Measurements from ENCODE around the gene AMH.
"Not testable (repeated sequence)": the region's sequence is repeated elsewhere in the genome, so short reads cannot be mapped to it uniquely, and the experiment has no call there.

Gene AMH

DNA sequence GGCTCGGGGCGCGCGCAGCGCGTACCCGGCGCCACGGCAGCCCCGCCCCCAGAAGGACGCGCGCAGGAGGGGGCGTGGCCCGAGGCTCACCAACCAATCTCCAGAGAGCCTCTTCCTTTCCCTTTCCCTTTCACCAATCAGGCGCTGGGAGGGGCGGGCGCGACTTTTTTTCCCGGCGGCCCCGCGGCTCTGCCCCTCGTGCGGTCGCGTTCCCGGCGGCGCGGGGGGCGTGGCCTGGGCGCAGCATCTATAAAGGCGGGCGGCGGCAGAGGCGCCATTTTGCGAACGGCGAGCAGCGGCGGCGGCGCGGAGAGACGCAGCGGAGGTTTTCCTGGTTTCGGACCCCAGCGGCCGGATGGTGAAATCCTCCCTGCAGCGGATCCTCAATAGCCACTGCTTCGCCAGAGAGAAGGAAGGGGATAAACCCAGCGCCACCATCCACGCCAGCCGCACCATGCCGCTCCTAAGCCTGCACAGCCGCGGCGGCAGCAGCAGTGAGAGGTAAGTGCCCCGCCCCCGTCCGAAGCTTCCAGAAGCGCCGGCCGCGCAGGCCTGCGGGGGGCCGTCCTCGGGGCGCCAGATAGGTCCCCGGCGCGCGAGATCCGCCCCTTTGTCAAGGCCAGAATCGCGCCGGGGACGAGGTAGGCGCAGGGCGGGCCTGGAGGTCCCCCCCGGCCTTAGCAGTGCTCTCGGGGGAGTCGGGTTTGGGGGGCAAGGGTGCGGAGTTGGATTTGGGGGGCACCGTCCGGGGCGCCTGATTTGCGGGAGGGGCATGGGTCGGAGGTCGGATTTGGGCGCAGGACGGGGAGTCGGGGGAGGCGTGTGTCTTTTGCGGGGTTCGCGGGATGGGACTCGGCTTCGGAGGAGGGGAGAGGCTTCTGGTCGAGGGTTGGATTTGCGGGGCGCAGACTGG lies 20.4 kb downstream of the AMH start:
- peak; percentile 97 to 98 for DNase-seq (ENCODE audit: low read depth in 2 of 2)

DNA sequence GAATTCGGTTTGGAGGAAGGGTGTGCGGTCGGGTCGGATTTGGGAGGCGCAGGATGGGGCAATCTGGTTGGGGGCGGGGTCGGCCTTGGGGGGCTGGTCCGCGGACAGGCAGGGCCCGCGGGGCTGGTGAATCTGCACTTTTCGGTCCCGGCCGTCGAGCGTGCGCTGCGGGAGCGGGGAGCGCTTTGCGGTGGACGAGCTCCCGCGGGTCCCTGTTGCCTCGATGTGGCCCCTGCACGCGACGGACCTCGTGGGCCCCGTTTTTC lies 21.0 kb downstream of the AMH start:
- no peak for DNase-seq (ENCODE audit: low read depth in 2 of 2)

DNA sequence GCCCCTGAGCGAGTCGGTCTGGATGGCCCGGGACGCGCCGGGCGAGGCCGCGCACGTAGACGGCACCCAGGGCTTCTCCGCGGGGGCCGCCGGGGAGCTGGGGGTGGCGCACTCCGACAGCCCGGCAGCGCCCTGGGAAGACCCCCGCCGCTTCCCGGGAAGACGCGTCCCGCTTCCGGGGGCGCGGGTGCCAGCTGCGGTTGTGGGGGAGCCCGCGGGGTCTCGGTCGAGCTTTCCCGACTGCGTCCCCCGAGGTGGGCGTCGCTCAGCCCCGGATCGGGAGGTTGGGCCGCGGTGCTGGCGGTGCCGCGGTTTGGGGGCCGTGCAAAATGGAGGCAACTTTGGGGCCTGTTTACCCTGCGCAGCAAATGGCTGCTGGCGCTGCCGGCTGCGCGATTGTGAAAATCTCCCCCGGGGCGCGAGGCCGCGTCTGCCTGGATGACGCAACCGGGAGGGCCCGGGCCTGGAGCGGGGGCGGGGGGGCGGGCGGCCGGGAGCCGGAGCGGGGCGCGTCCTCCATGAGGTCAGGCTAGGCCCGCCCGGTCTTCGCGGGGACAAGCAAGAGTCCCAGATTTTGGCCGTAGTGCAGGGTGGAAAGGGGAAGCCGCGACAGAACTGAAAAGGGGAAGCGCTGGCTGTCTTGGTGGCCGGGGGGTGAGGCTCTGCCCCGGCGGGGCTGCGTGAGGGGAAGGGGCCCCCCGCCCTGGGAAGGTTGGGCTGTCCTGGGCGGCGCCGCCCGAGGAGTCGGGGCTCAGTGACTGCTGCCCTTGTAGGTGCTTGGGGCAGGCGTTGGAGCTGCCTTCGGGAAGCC lies 21.5 kb downstream of the AMH start:
- DNase-seq (ENCODE audit: low read depth in 2 of 2): peak in 1 of 2 donors; percentile 62

- DNase-seq (ENCODE audit: low read depth in 2 of 2): no peak
Measured at GRCh38 chr19:2271234-2272103, 22.3 kb downstream of the AMH start.

DNA sequence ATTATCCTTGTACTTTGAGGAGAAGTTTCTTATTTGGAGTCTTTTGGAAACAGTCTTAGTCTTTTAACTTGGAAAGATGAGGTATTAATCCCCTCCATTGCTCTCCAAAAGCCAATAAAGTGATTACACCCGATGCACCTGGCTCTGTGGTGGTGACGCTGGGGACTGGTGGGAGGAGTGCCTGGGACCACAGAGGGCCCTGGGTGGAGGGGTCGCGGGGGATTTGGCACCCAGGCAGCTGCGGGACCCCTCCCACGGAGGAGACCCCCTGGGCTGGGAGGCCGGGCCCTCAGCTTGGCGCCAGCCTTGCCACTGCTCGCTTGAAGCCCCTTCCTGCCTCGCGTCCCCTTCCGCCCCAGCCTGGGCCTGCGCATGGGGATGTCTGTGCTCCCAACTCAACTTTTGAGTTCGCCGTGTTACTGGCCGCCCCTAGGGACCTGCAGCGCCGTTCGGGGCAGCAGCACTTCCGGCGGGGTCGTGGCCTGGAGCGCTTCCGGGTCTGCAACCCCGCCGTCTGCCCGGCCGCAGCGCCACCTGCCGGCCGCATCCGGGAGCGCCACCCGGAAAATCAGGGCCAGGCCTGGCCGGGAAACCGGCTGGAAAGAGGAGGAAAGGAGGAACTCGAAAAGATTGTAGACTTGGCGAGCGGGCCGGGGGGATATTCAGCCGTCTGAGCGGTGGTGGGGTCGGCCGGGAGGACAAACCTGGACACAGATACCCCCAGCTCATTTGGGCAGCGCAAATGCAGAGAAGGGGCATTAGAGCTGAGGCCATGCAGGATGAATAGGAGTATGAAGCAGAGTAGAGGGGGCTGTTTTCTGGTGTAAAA lies 24.4 kb downstream of the AMH start:
- DNase-seq (ENCODE audit: low read depth in 2 of 2): peak in 1 of 2 donors; percentile 57

GRCh38 chr19:2274185-2274711 lies 25.1 kb downstream of the AMH start:
- DNase-seq (ENCODE audit: low read depth in 2 of 2): no peak

GRCh38 chr19:2274931-2275535 lies 25.9 kb downstream of the AMH start:
- DNase-seq (ENCODE audit: low read depth in 2 of 2): no peak

DNA sequence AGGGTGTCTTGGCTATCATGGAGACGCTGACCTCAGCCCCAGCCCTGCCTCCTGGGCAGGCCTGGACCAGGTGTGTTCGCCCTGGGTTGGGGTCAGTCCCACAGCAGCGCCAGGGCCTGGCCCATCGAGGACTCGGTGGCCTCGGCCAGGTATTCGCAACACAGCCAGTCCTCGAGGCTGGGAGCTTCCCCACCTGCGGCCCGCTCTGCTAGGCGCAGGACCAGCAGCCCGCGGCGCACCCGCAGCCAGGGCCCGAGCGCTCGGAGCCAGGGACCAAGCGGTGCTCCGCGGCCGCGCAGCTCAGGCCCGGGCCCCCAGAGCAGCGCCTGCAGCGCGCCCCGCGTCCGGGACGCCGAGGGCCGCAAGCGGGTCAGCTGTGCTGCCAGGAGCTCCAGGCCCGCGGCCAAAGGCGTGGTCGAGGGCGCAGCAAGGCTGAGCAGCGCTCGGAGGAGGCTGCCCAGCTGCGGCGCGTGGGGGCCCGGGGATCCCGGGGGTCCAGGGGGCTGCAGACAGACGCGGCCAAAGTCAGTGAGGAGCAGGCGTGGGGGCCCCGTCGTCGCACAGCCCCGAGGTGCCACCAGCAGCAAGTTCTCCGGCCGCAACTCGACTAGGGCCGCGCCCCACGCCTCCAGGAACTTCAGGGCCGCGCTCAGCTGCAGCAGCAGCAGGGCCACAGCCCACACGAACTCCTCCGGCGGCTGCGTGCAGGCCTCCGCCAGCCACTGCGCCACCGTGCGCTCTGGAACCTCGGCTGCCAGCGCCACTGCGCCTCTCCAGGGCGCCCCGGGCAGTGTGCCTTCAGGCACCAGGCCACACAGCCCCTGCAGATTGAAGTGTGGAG lies 26.7 kb downstream of the AMH start:
- no peak for DNase-seq (ENCODE audit: low read depth in 2 of 2)

- no peak for DNase-seq (ENCODE audit: low read depth in 2 of 2)
Measured at GRCh38 chr19:2276429-2276986, 27.4 kb downstream of the AMH start.

GRCh38 chr19:2277138-2277537 lies 28.0 kb downstream of the AMH start:
- no peak for DNase-seq (ENCODE audit: low read depth in 2 of 2)

- no peak for DNase-seq (ENCODE audit: low read depth in 2 of 2)
Measured at GRCh38 chr19:2278459-2279158, 29.5 kb downstream of the AMH start.

DNA sequence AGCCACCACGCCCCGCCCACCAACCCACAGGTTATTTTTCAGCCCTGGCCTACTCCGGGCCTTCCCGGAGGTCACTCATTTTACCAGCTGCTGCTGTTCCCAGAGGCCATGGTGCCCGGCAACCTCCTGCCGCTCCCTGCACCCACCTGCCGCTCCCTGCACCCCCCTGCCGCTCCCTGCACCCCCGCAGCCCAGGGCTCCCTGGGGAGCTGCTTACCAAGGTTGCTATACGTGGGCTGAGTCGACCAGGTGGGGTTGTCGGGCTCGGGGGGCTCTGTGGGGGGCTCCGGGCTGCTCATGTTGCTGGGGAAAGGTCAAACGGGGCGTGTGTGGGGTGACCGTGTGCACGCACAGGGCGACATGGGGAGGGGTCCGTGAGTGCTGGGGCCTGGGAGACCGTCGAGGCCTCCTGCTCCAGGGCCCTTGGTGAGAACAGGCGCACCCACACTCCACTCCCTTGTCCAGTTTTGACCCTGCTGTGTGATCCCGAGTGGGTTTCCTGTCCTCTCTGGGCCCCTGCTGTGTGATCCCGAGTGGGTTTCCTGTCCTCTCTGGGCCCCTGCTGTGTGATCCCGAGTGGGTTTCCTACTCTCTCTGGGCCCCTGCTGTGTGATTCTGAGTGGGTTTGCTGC lies 31.6 kb downstream of the AMH start:
- no peak for DNase-seq (ENCODE audit: low read depth in 2 of 2)

DNA sequence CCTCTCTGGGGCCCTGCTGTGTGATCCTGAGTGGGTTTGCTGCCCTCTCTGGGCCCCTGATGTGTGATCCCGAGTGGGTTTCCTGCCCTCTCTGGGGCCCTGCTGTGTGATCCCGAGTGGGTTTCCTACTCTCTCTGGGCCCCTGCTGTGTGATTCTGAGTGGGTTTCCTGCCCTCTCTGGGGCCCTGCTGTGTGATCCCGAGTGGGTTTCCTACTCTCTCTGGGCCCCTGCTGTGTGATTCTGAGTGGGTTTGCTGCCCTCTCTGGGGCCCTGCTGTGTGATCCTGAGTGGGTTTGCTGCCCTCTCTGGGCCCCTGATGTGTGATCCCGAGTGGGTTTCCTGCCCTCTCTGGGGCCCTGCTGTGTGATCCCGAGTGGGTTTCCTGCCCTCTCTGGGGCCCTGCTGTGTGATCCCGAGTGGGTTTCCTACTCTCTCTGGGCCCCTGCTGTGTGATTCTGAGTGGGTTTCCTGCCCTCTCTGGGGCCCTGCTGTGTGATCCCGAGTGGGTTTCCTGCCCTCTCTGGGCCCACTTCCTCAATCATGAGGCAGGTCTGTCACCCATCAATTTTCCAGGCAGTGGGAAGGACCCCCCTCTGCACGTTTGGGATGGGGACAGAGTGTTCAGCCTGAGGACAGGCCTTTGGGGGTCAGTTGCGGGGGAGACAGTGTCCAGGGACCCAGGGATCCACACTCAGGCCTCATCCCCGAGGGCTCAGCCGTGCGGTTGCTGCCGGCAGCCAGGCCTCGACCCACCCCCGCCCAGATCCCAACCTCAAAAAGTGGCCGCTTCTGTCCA lies 32.3 kb downstream of the AMH start:
- DNase-seq (ENCODE audit: low read depth in 2 of 2): not testable (repeated sequence)

- no peak for DNase-seq (ENCODE audit: low read depth in 2 of 2)
Measured at GRCh38 chr19:2282062-2282861, 33.1 kb downstream of the AMH start, which contains the start of gene PEAK3. TSS of gene PEAK3 (minus strand) at chr19:2282175. CDS start at chr19:2280931, 1,244 bp downstream.

GRCh38 chr19:2282862-2283237 lies 33.7 kb downstream of the AMH start:
- no peak for DNase-seq (ENCODE audit: low read depth in 2 of 2)

- no peak for DNase-seq (ENCODE audit: low read depth in 2 of 2)
Measured at GRCh38 chr19:2283835-2284507, 34.8 kb downstream of the AMH start.
